PC-9 (cell line): ENCODE results near the gene TUT4.

Experiments
- CTCF ChIP-seq: fragments of 200-600 bp; sonication (generic); conservative IDR thresholded peaks from 2 replicates; pipeline ENCODE4 v1.6.1; 2017; ENCODE audit warnings: mixed run types, antibody characterized with exemption, mild to moderate bottlenecking, moderate library complexity
- EZH2 ChIP-seq: fragments of 200-600 bp; sonication (generic); IDR thresholded peaks from 2 replicates; pipeline ENCODE4 v1.8.0; 2017; ENCODE audit warnings: antibody characterized with exemption, low read depth

- TF ChIP-seq CTCF (no peak), EZH2 (no peak)
These were observed 78.1 kb downstream of the TUT4 start for GRCh38 chr1:52474807-52475206.
